Adipocyte (in vitro differentiated cells): ENCODE measurements around the gene CREBRF.
A peak's percentile ranks its signal among the peaks of the same experiment; 100 is the strongest.
"Not testable (repeated sequence)": the region's sequence is repeated elsewhere in the genome, so short reads cannot be mapped to it uniquely, and the experiment has no call there.

Experiments used
- DNase-seq: peaks from one replicate; pipeline ENCODE4 v3.0.0-alpha.2; 2015; ENCODE audit warnings: low read depth
- H3K27me3 ChIP-seq: replicated peaks from 2 replicates; pipeline ENCODE4 v1.7.0; 2013; ENCODE audit warnings: mild to moderate bottlenecking, low read length, moderate library complexity; ENCODE audit not compliant: control insufficient read depth, insufficient read depth
- H3K36me3 ChIP-seq: 2 replicates; pipeline ENCODE4 v1.7.0; 2013; ENCODE audit warnings: low read length, mild to moderate bottlenecking, moderate library complexity; ENCODE audit not compliant: control insufficient read depth, insufficient read depth, severe bottlenecking
- H3K4me1 ChIP-seq: 2 replicates; pipeline ENCODE4 v1.7.0; 2013; ENCODE audit warnings: mild to moderate bottlenecking, low read length, moderate library complexity; ENCODE audit not compliant: control insufficient read depth, insufficient read depth
- H3K4me3 ChIP-seq: 2 replicates; pipeline ENCODE4 v1.7.0; 2013; ENCODE audit warnings: mild to moderate bottlenecking, low read length, moderate library complexity
- H3K9ac ChIP-seq: 2 replicates; pipeline ENCODE4 v1.7.0; 2013; ENCODE audit warnings: mild to moderate bottlenecking, low read length, moderate library complexity
- H3K9me3 ChIP-seq: 2 replicates; pipeline ENCODE4 v1.7.0; 2013; ENCODE audit warnings: mild to moderate bottlenecking, low read length, moderate library complexity; ENCODE audit not compliant: control insufficient read depth

The CREBRF gene

GRCh38 chr5:173055722-173055982 lies 500 bp upstream of the CREBRF start:
- H3K27me3 ChIP-seq = no peaks in the 10 kb centered on the region
- DNase-seq = peak; percentile 24
- peaks cover 23% of the 10 kb centered on the region for H3K4me1 ChIP-seq
- H3K9ac ChIP-seq = peak overlapping the region; percentile 84
- H3K36me3 ChIP-seq = no peaks in the 10 kb centered on the region
- no peaks in the 10 kb centered on the region for H3K9me3 ChIP-seq
- H3K4me3 ChIP-seq = peak overlapping the region; percentile 92

- H3K4me1 ChIP-seq = peaks cover 18% of the 10 kb centered on the region
- peak overlapping the region; percentile 92 for H3K4me3 ChIP-seq
- no peak for DNase-seq
- no peaks in the 10 kb centered on the region for H3K36me3 ChIP-seq
- H3K9me3 ChIP-seq = no peaks in the 10 kb centered on the region
- H3K9ac ChIP-seq = peak overlapping the region; percentile 96
- no peaks in the 10 kb centered on the region for H3K27me3 ChIP-seq
Measured at GRCh38 chr5:173056783-173057061, 570 bp downstream of the CREBRF start.

DNA sequence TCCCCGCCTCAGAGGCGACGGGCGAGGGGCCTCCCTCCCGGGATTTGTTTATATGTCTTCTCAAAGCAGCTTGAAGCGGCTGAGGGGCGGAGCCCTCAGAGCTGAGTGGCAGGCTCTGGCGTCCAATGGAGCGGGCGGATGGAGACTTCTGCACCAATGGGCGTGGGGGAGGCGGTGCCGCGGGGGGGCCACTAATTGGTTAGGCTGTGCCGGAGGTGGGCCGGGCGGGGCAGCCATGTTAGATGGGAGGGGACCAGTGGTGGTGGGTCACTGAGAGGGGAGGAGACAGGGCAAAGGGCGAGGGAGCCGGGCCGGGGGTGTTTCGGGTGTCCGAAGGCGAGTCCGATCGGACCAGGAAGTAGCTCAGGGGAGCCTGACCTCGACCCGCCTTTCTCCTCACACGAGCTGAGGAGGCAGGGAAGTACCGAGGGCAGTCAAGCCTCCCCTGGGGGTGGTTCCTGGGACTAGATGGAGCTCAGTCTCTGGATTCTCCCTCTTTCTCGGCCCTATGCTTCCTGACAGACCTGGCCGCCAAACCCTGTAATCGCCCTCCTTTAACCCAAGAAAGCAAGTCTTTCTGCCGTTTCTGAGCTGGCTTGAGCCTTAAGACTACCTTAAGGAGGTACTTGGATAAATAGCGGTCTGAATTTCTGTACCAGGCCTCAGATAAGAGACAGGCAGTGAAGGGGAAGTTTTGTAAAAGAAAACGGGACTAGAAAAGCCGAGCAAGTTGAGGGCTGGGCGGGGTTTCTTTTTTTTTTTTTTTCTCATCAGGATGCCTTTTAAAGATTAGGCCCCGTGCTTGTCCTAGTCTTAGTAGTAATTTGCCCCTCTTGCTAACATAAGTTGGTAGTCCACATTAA lies 1.1 kb downstream of the CREBRF start:
- H3K36me3 ChIP-seq = no peaks in the 10 kb centered on the region
- H3K9me3 ChIP-seq = no peaks in the 10 kb centered on the region
- no peaks in the 10 kb centered on the region for H3K27me3 ChIP-seq
- peak overlapping the region; percentile 96 for H3K9ac ChIP-seq
- peaks cover 13% of the 10 kb centered on the region for H3K4me1 ChIP-seq
- peak overlapping the region; percentile 92 for H3K4me3 ChIP-seq
- peak; percentile 99 for DNase-seq

GRCh38 chr5:173062141-173062540 lies 6.0 kb downstream of the CREBRF start:
- Histone ChIP-seq H3K4me3 (no peak overlapping the region), H3K27me3 (no peaks in the 10 kb centered on the region), H3K9ac (no peak overlapping the region), H3K36me3 (no peaks in the 10 kb centered on the region), H3K9me3 (no peaks in the 10 kb centered on the region), H3K4me1 (peaks cover 8% of the 10 kb centered on the region)
- DNase-seq = no peak

- Histone ChIP-seq H3K27me3 (no peaks in the 10 kb centered on the region), H3K4me1 (no peaks in the 10 kb centered on the region), H3K9me3 (no peaks in the 10 kb centered on the region), H3K4me3 (no peak overlapping the region), H3K36me3 (no peaks in the 10 kb centered on the region), H3K9ac (no peak overlapping the region)
- DNase-seq = no peak
Measured at GRCh38 chr5:173065155-173065554, 9.0 kb downstream of the CREBRF start.

DNA sequence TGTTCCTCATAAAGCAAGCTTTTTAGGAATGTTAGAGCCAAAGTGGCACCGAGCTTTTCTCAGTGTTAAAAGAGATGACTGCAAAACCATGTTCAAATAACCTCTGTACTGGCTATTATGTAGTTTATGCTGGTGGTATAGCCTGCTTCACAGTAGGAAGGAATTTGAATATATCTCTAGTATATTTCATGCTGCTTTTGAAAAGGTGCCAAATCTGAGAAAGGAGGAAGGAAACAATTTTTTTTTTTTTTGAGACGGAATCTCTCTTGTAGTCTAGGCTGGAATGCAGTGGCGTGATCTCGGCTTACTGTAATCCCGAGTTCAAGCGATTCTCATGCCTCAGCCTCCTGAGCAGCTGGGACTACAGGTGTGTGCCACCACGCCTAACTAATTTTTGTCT lies 13.5 kb downstream of the CREBRF start:
- Histone ChIP-seq H3K27me3 (no peaks in the 10 kb centered on the region), H3K4me1 (no peaks in the 10 kb centered on the region), H3K9me3 (no peaks in the 10 kb centered on the region), H3K4me3 (no peak overlapping the region), H3K9ac (no peak overlapping the region), H3K36me3 (no peaks in the 10 kb centered on the region)
- DNase-seq = no peak

DNA sequence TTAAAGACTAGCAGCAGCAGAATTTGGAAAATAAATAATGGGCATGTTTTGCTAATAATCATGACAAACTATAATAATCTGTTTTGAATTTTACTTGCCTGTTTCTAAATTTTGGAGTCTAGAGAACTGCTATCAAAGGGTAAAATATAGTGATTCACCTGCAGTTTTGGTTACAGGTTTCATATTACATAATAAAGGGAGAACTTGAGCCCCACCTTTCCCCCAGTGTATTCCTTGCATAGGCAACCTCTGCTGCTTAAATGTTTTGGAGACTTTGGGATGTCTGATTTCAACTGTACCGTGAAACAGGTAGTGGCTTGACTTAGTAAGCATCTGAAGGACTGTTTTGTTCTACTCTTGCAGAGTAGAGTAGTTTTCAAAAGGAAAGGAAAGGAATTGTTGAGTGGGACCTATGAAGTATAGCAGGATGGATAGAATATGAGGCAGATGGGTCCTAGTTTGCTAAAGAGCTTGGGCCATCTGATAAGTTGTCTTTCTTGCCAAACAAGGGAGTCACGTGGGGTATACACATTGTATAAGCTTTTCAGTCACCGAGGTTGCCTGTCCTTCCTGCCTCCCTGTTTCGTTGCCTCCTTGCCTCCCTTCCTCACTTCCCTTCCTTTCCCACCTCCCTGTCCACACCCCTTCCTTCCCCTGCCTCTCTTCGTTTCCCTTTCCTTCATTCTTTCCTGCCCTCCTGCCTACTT lies 19.1 kb downstream of the CREBRF start:
- Histone ChIP-seq H3K9ac (no peak overlapping the region), H3K4me3 (no peak overlapping the region), H3K4me1 (peaks cover 10% of the 10 kb centered on the region), H3K36me3 (no peaks in the 10 kb centered on the region), H3K27me3 (no peaks in the 10 kb centered on the region), H3K9me3 (no peaks in the 10 kb centered on the region)
- DNase-seq = no peak

DNA sequence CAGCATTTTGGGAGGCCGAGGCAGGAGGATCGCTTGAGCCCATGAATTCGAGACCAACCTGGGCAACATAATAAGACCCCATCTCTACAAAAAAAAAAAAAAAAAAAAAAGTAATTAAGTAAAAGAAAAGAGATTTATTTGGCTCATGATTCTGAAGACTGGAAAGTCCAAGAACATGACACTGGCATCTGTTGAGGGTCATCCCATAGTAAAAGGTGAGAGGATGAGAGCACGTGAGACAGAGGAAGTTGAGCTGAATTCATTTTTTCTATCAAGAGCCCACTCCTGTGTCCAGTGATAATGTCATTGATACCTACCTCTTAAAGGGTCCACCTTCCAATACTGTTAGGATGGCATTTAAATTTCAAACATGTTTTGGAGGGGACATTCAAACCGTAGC lies 19.8 kb downstream of the CREBRF start:
- Histone ChIP-seq H3K9me3 (no peaks in the 10 kb centered on the region), H3K27me3 (no peaks in the 10 kb centered on the region), H3K9ac (no peak overlapping the region), H3K4me1 (peaks cover 10% of the 10 kb centered on the region), H3K4me3 (no peak overlapping the region), H3K36me3 (peaks cover 6% of the 10 kb centered on the region)
- DNase-seq = no peak

DNA sequence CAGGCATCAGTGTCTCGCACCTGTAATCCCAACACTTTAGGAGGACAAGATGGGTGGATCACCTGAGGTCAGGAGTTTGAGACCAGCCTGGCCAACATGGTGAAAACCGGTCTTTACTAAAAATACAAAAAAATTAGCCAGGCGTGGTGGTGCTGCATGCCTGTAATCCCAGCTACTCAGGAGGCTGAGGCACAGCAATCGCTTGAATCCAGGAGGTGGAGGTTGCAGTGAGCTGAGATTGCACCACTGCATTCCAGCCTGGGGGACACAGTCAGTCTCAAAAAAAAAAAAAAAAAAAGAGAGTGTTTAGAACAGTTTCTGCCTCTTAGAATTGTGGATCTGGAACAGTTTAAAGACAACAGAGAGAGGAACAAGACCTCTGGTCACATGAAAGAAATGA lies 20.3 kb downstream of the CREBRF start:
- H3K4me3 ChIP-seq, H3K27me3 ChIP-seq, H3K9me3 ChIP-seq, H3K9ac ChIP-seq: not testable (repeated sequence)
- Histone ChIP-seq H3K4me1 (peaks cover 10% of the 10 kb centered on the region), H3K36me3 (peaks cover 11% of the 10 kb centered on the region)
- DNase-seq = peak; percentile 50

GRCh38 chr5:173078878-173079277 lies 22.7 kb downstream of the CREBRF start:
- Histone ChIP-seq H3K27me3 (no peaks in the 10 kb centered on the region), H3K36me3 (peaks cover 16% of the 10 kb centered on the region), H3K4me1 (peaks cover 10% of the 10 kb centered on the region), H3K9ac (no peak overlapping the region), H3K9me3 (no peaks in the 10 kb centered on the region), H3K4me3 (no peak overlapping the region)
- no peak for DNase-seq

GRCh38 chr5:173089581-173089980 lies 33.4 kb downstream of the CREBRF start:
- H3K4me1 ChIP-seq = peaks cover 20% of the 10 kb centered on the region
- H3K9me3 ChIP-seq = no peaks in the 10 kb centered on the region
- no peak overlapping the region for H3K9ac ChIP-seq
- no peaks in the 10 kb centered on the region for H3K27me3 ChIP-seq
- DNase-seq = no peak
- no peak overlapping the region for H3K4me3 ChIP-seq
- peaks cover 23% of the 10 kb centered on the region for H3K36me3 ChIP-seq

DNA sequence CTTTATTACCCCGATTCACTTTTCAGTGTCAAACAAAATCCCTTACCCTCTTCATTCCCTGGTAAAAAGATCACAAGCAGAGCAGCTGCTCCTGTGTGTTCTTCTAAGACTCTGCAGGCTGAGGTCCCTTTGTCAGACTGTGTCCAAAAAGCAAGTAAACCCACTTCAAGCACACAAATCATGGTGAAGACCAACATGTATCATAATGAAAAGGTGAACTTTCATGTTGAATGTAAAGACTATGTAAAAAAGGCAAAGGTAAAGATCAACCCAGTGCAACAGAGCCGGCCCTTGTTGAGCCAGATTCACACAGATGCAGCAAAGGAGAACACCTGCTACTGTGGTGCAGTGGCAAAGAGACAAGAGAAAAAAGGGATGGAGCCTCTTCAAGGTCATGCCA lies 34.5 kb downstream of the CREBRF start:
- no peak for DNase-seq
- Histone ChIP-seq H3K9ac (no peak overlapping the region), H3K4me1 (peaks cover 27% of the 10 kb centered on the region), H3K27me3 (no peaks in the 10 kb centered on the region), H3K36me3 (peaks cover 19% of the 10 kb centered on the region), H3K4me3 (no peak overlapping the region), H3K9me3 (no peaks in the 10 kb centered on the region)
